Vagina (tissue), 2 donors: Measurements from ENCODE around the gene ZDHHC3. TPM values are rescaled to one million over a fixed set of nuclear protein-coding genes. Genes with fewer than 3 reads are reported as not detected.

Source experiments
- DNase-seq, 2 donors: peaks; one replicate each; pipeline ENCODE4 v3.0.0-alpha.2; 2017; ENCODE audit errors: extremely low spot score in 2 of 2
- H3K27ac ChIP-seq: fragments of 200-600 bp; sonication (generic); one replicate; pipeline ENCODE4 v1.5.1; 2019
- H3K27me3 ChIP-seq: fragments of 200-600 bp; sonication (generic); one replicate; pipeline ENCODE4 v1.5.1; 2019
- H3K36me3 ChIP-seq, 2 donors: fragments of 200-600 bp; sonication (generic); one replicate each; pipeline ENCODE4 v1.5.1; 2017 to 2019
- H3K4me1 ChIP-seq: fragments of 200-600 bp; sonication (generic); one replicate; pipeline ENCODE4 v1.5.1; 2019
- H3K4me3 ChIP-seq, 2 donors: fragments of 200-600 bp; sonication (generic); 1 replicate in 1 of 2; 2 replicates in 1 of 2; pipeline ENCODE4 v1.5.1; 2016 to 2019
- H3K9me3 ChIP-seq: fragments of 200-600 bp; sonication (generic); one replicate; pipeline ENCODE4 v1.5.1; 2019
- CTCF ChIP-seq, 3 experiments: fragments of 450-650 bp in 2 of 3; fragments of 200-600 bp in 1 of 3; sonication (generic) in 1 of 3; IDR thresholded peaks; one replicate each; pipeline ENCODE4 v1.5.1; 2017 to 2019; ENCODE audit warnings: antibody characterized with exemption in 3 of 3, mild to moderate bottlenecking in 2 of 3, moderate library complexity in 2 of 3
- POLR2A ChIP-seq, 2 donors: fragments of 450-650 bp; IDR thresholded peaks; one replicate each; pipeline ENCODE4 v1.6.1; 2017; ENCODE audit warnings: antibody characterized with exemption in 2 of 2, mild to moderate bottlenecking in 2 of 2, moderate library complexity in 2 of 2
- POLR2AphosphoS5 ChIP-seq, 2 donors: sonication (generic); formaldehyde crosslinking; IDR thresholded peaks; one replicate each; pipeline ENCODE4 v1.9.0; 2017; ENCODE audit warnings: antibody characterized with exemption in 2 of 2, mild to moderate bottlenecking in 2 of 2, low read depth in 1 of 2; ENCODE audit not compliant: insufficient read depth in 1 of 2
- intact Hi-C: fragments of 100-400 bp; cut with DNase I; formaldehyde crosslinking; loops from one replicate; pipeline ENCODE4 v1.15.1; 2023
- total RNA-seq: library from RNA; depleted of rRNA; stranded (reverse); fragments of >200 nt; gene quantifications from one replicate; pipeline ENCODE4 v1.2.3, GENCODE V29; 2016

The ZDHHC3 gene
- total RNA-seq, 1 donor from 2014 or later = 83.5 TPM

GRCh38 chr3:44875596-44875995, 100.4 kb downstream of the ZDHHC3 start:
- intact Hi-C loops = no loop called here

More at GRCh38 chr3:44875596-44875995, 100.4 kb downstream of the ZDHHC3 start:
- no peak overlapping the region for H3K27ac ChIP-seq
- H3K36me3 ChIP-seq = no peaks in the 10 kb centered on the region
- TF ChIP-seq CTCF (IDR thresholded peaks at IDR 0.05) (no peak), POLR2AphosphoS5 (IDR thresholded peaks at IDR 0.05; ENCODE audit: insufficient read depth in 1 of 2, low read depth in 1 of 2) (no peak), POLR2A (IDR thresholded peaks at IDR 0.05) (no peak)
- H3K9me3 ChIP-seq = no peaks in the 10 kb centered on the region
- no peaks in the 10 kb centered on the region for H3K4me1 ChIP-seq
- no peak overlapping the region for H3K4me3 ChIP-seq
- no peaks in the 10 kb centered on the region for H3K27me3 ChIP-seq
- no peak for DNase-seq

Other genes with a start within 250 kb of the ZDHHC3 start
- gene ZNF501, start 246.5 kb downstream of the ZDHHC3 start, total RNA-seq = 2.7 TPM
- 14.0 TPM for gene KIAA1143, start 214.6 kb downstream of the ZDHHC3 start, total RNA-seq
- gene KIF15, start 214.4 kb downstream of the ZDHHC3 start, total RNA-seq = 2.2 TPM
- 10.8 TPM for gene TMEM42, start 114.3 kb downstream of the ZDHHC3 start, total RNA-seq
- gene TGM4, start 101.6 kb downstream of the ZDHHC3 start, total RNA-seq = not detected
- gene EXOSC7, start 70 bp upstream of the ZDHHC3 start, total RNA-seq = 56.2 TPM
- 41.7 TPM for gene CLEC3B, start 50.1 kb upstream of the ZDHHC3 start, total RNA-seq
- gene CDCP1, start 170.2 kb upstream of the ZDHHC3 start, total RNA-seq = 27.5 TPM